HepG2 (cell line): ENCODE data around the gene PSMG3. TPM values are rescaled to one million over a fixed set of nuclear protein-coding genes. Genes with fewer than 3 reads are reported as not detected.

Source experiments
- ATAC-seq: fragments of 200-7000 bp; cut with Tn5 transposase; 3 replicates; pipeline ENCODE4 v1.9.1; 2020; ENCODE audit warnings: mild to moderate bottlenecking, moderate library complexity
- BruUV-seq: library from RNA; stranded (reverse); fragments of 400-500 nt; replicated peaks from 2 replicates; lab custom pipeline; 2021; lab: Mats Ljungman, UMichigan
- CTCF ChIA-PET: fragments of 300-600 bp; formaldehyde crosslinking; extraction: SDS; loops from one replicate; lab custom pipeline; 2021; ENCODE audit warnings: low total read pairs, inconsistent platforms, low intra/inter-chr PET ratio; lab: Yijun Ruan, JAX
- POLR2A ChIA-PET: fragments of 350-600 bp; sonication (Branson Sonifier 250); formaldehyde crosslinking; loops from one replicate; lab custom pipeline; 2020; ENCODE audit warnings: antibody characterized with exemption, inconsistent platforms; lab: Yijun Ruan, JAX
- DNase-seq: peaks from one replicate; pipeline ENCODE4 v3.0.0-alpha.2; 2015; ENCODE audit warnings: low spot score
- FAIRE-seq: peaks from 3 replicates; lab custom pipeline; 2011; peaks lifted over from hg19 to GRCh38; lab: Jason Lieb, UNC
- H2AFZ ChIP-seq: one replicate; pipeline ENCODE4 v1.6.1; 2011; ENCODE audit warnings: low read length, inconsistent platforms
- H3K27ac ChIP-seq: fragments of 300-600 bp; 3 replicates; pipeline ENCODE4 v1.8.0; 2011; ENCODE audit warnings: mixed run types, mild to moderate bottlenecking, mixed read lengths, low read length, inconsistent platforms; ENCODE audit not compliant: insufficient read depth; ENCODE audit errors: extremely low read length
- H3K27me3 ChIP-seq, 2 experiments: fragments of 200-600 bp in 1 of 2; 2 replicates in 1 of 2; 3 replicates in 1 of 2; pipeline versions ENCODE4 v1.6.0 to v1.8.0; 2011; ENCODE audit warnings: low read length in 2 of 2, mild to moderate bottlenecking in 2 of 2, moderate library complexity in 2 of 2, inconsistent platforms in 1 of 2; ENCODE audit not compliant: insufficient read depth in 2 of 2, control insufficient read depth in 1 of 2
- H3K36me3 ChIP-seq, 2 experiments: fragments of 200-600 bp in 1 of 2; replicated peaks in 1 of 2; 2 replicates in 1 of 2; 3 replicates in 1 of 2; pipeline versions ENCODE4 v1.5.1 to v1.8.0; 2011; ENCODE audit warnings: low read length in 2 of 2, inconsistent platforms in 1 of 2; ENCODE audit not compliant: insufficient read depth in 2 of 2, control insufficient read depth in 1 of 2
- H3K4me1 ChIP-seq: 2 replicates; pipeline ENCODE4 v1.5.1; 2012; ENCODE audit warnings: low read length, inconsistent platforms; ENCODE audit not compliant: insufficient read depth
- H3K4me2 ChIP-seq: 2 replicates; pipeline ENCODE4 v1.6.0; 2011; ENCODE audit warnings: low read depth, low read length, inconsistent platforms
- H3K4me3 ChIP-seq, 3 experiments: fragments of 200-600 bp in 1 of 3; sonication (generic), shearing (Covaris generic) in 1 of 3; replicated peaks in 1 of 3; 2 replicates each; pipeline ENCODE4 v1.5.1; 2011 to 2016; ENCODE audit warnings: low read length in 3 of 3, inconsistent platforms in 2 of 3, low read depth in 2 of 3, mild to moderate bottlenecking in 2 of 3, control low read depth in 1 of 3, mixed read lengths in 1 of 3; ENCODE audit not compliant: insufficient read depth in 1 of 3
- H3K79me2 ChIP-seq: one replicate; pipeline ENCODE4 v1.6.1; 2011; ENCODE audit warnings: low read length, inconsistent platforms; ENCODE audit not compliant: insufficient read depth
- H3K9ac ChIP-seq: 2 replicates; pipeline ENCODE4 v1.6.0; 2011; ENCODE audit warnings: mild to moderate bottlenecking, low read depth, low read length, inconsistent platforms; ENCODE audit not compliant: insufficient read depth
- H3K9me3 ChIP-seq: 2 replicates; pipeline ENCODE4 v1.5.1; 2012; ENCODE audit warnings: mild to moderate bottlenecking, low read length
- H4K20me1 ChIP-seq: 2 replicates; pipeline ENCODE4 v1.6.0; 2011; ENCODE audit warnings: inconsistent platforms, mild to moderate bottlenecking, low read length, moderate library complexity; ENCODE audit not compliant: insufficient read depth
- ARNT ChIP-seq: fragments of 450-650 bp; IDR thresholded peaks from 2 replicates; pipeline ENCODE4 v1.6.1; 2017
- ATF4 ChIP-seq, 2 experiments: fragments of 450-650 bp in 1 of 2; sonication (generic) in 1 of 2; formaldehyde crosslinking; IDR thresholded peaks; 2 replicates each; pipeline versions ENCODE4 v1.5.0 to v1.8.0; 2020 to 2022; ENCODE audit warnings: mild to moderate bottlenecking in 1 of 2, missing genetic modification reagents in 1 of 2
- ATF5 ChIP-seq: sonication (generic); formaldehyde crosslinking; IDR thresholded peaks from 2 replicates; pipeline ENCODE4 v1.4.0; 2020; ENCODE audit warnings: mild to moderate bottlenecking, low read depth, missing genetic modification reagents
- CREB3 ChIP-seq: sonication (generic); formaldehyde crosslinking; IDR thresholded peaks from 2 replicates; pipeline ENCODE4 v1.5.0; 2020; ENCODE audit warnings: missing genetic modification reagents
- ELF4 ChIP-seq: sonication (generic); formaldehyde crosslinking; IDR thresholded peaks from 2 replicates; pipeline ENCODE4 v1.5.0; 2020; ENCODE audit warnings: missing genetic modification reagents, mild to moderate bottlenecking, moderate library complexity, borderline replicate concordance
- FOXK2 ChIP-seq: fragments of 450-650 bp; IDR thresholded peaks from 2 replicates; pipeline ENCODE4 v1.6.1; 2016
- HDAC1 ChIP-seq: sonication (generic); formaldehyde crosslinking; IDR thresholded peaks from 2 replicates; pipeline ENCODE4 v1.5.1; 2020; ENCODE audit warnings: mild to moderate bottlenecking, missing genetic modification reagents
- KDM3A ChIP-seq: IDR thresholded peaks from 2 replicates; pipeline ENCODE4 v1.6.1; 2018; ENCODE audit warnings: low read depth, missing compliant biosample characterization
- NR0B2 ChIP-seq: sonication (generic); formaldehyde crosslinking; IDR thresholded peaks from 2 replicates; pipeline ENCODE4 v1.4.0; 2020; ENCODE audit warnings: mild to moderate bottlenecking, missing genetic modification reagents
- SNAPC2 ChIP-seq: sonication (generic); formaldehyde crosslinking; IDR thresholded peaks from 2 replicates; pipeline ENCODE4 v1.8.1; 2022; ENCODE audit warnings: mild to moderate bottlenecking, missing genetic modification reagents
- TRAFD1 ChIP-seq: sonication (generic); formaldehyde crosslinking; IDR thresholded peaks from 2 replicates; pipeline ENCODE4 v1.5.1; 2020; ENCODE audit warnings: missing genetic modification reagents, mild to moderate bottlenecking, borderline replicate concordance
- ZNF101 ChIP-seq: sonication (generic); formaldehyde crosslinking; IDR thresholded peaks from 2 replicates; pipeline ENCODE4 v1.4.0; 2020; ENCODE audit warnings: mild to moderate bottlenecking, low read depth, missing genetic modification reagents, borderline replicate concordance
- ZNF121 ChIP-seq: sonication (generic); formaldehyde crosslinking; IDR thresholded peaks from 2 replicates; pipeline ENCODE4 v1.5.0; 2020; ENCODE audit warnings: mild to moderate bottlenecking, missing genetic modification reagents
- ZNF20 ChIP-seq: sonication (generic); formaldehyde crosslinking; IDR thresholded peaks from 2 replicates; pipeline ENCODE4 v1.4.0; 2020; ENCODE audit warnings: mild to moderate bottlenecking, moderate library complexity, missing genetic modification reagents
- ZNF564 ChIP-seq: sonication (generic); formaldehyde crosslinking; IDR thresholded peaks from 2 replicates; pipeline ENCODE4 v1.8.1; 2023; ENCODE audit warnings: mild to moderate bottlenecking, missing genetic modification reagents
- ZNF713 ChIP-seq: sonication (generic); formaldehyde crosslinking; IDR thresholded peaks from 2 replicates; pipeline ENCODE4 v1.4.0; 2020; ENCODE audit warnings: mild to moderate bottlenecking, missing genetic modification reagents
- ZNF790 ChIP-seq: sonication (generic); formaldehyde crosslinking; IDR thresholded peaks from 2 replicates; pipeline ENCODE4 v1.8.0; 2022; ENCODE audit warnings: missing genetic modification reagents, mild to moderate bottlenecking, borderline replicate concordance
- ZNF891 ChIP-seq: sonication (generic); formaldehyde crosslinking; IDR thresholded peaks from 2 replicates; pipeline ENCODE4 v1.5.0; 2020; ENCODE audit warnings: mild to moderate bottlenecking, missing genetic modification reagents
- ZSCAN25 ChIP-seq: sonication (generic); formaldehyde crosslinking; IDR thresholded peaks from 2 replicates; pipeline ENCODE4 v1.8.0; 2022; ENCODE audit warnings: mild to moderate bottlenecking, missing genetic modification reagents
- WGBS: methylation state at CpG from one replicate; pipeline ENCODE4 v1.1.6; 2017; ENCODE audit warnings: low lambda C conversion rate; 5-methylcytosine and 5-hydroxymethylcytosine counted together
- in situ Hi-C: cut with HindIII; loops from 2 replicates; pipeline ENCODE4 v1.10.0; 2017; ENCODE audit warnings: low pct_unique_long_range_greater_than_20kb; ENCODE audit not compliant: extremely low pct_ligation_motif_present
- intact Hi-C: fragments of 100-400 bp; cut with micrococcal nuclease; formaldehyde crosslinking; loops from one replicate; pipeline ENCODE4 v1.10.0; 2022; ENCODE audit not compliant: unreplicated experiment
- polyA plus RNA-seq, 8 experiments: library from polyadenylated mRNA; depleted of rRNA in 3 of 8; stranded (reverse) in 7 of 8; unstranded in 1 of 8; fragments of >200 nt; fragmentation: Illumina TruSeq in 4 of 8; extraction: Trizol in 4 of 8; gene quantifications; 2 replicates each; pipeline versions ENCODE4 v1.2.1 to v1.2.3, GENCODE V29; 2011 to 2016; ENCODE audit warnings: low read depth in 4 of 8, missing spikeins in 1 of 8, mixed read lengths in 1 of 8; ENCODE audit not compliant: insufficient read depth in 1 of 8
- total RNA-seq, 5 experiments: library from RNA; depleted of rRNA; stranded (reverse); fragments of >200 nt; fragmentation: Illumina TruSeq; extraction: Trizol; gene quantifications; 2 replicates each; pipeline ENCODE4 v1.2.3, GENCODE V29; 2016; ENCODE audit warnings: low read depth in 1 of 5

The PSMG3 gene
- total and polyA plus RNA-seq, 2 of the 13 experiments (the other 11 are each of a cell fraction or from before 2014, with no cell fraction given), result 29.6 to 48.4 TPM

GRCh38 chr7:1555046-1555812, 14.6 kb downstream of the PSMG3 start:
- BruUV-seq, result no TSS peak
- no peaks in the 10 kb centered on the region for H3K9me3 ChIP-seq
- H3K79me2 ChIP-seq, result no peaks in the 10 kb centered on the region
- H2AFZ ChIP-seq, result no peak overlapping the region
- peak overlapping the region; percentile 87 for H3K9ac ChIP-seq
- peaks cover 53% of the 10 kb centered on the region for H3K4me1 ChIP-seq
- WGBS, result 20% methylated on average over 5 of the region's 35 CpGs
- peaks cover 1 to 3% of the 10 kb centered on the region in 2 experiments; a peak in 1 of 5 replicates for H3K27me3 ChIP-seq
- H3K36me3 ChIP-seq, result peaks cover 0 to 2% of the 10 kb centered on the region in 2 experiments; a peak in 2 of 5 replicates
- ChIA-PET POLR2A (interaction anchor here (1.0 to 6.4 kb wide), 15 partner anchors 8 to 955 kb away, joined by 3 to 108 read pairs (median 6); partner anchors contain the start of genes INTS1, MAFK and PSMG3), CTCF (interaction anchor here (2.1 to 3.1 kb wide), 2 partner anchors 48 to 51 kb away, joined by 10 to 24 read pairs; partner anchors contain the start of gene INTS1)
- peak; percentile 80 for FAIRE-seq
- H3K27ac ChIP-seq, result peak overlapping the region; percentile 89
- intact Hi-C loops (loop anchor here (2.0 to 5.0 kb wide), 2 partner anchors 18 to 33 kb away; no protein-coding TSS in a partner anchor), in situ Hi-C loops (loop anchor here (5.0 kb wide), 1 partner anchor 53 kb away; the partner anchor contains the start of gene INTS1)
- peak overlapping the region; percentile 95 for H3K4me2 ChIP-seq
- ATAC-seq, result peak; percentile 75
- peak overlapping the region; percentile 35 to 72 (median 55); a peak in 5 of 6 replicates for H3K4me3 ChIP-seq
- DNase-seq, result peak; percentile 88
- H4K20me1 ChIP-seq, result no peaks in the 10 kb centered on the region
- TF ChIP-seq FOXK2 (no peak), ZNF20 (CRISPR knock-in tag) (no peak), CREB3 (no peak), ZNF891 (CRISPR knock-in tag) (no peak), ELF4 (no peak), SNAPC2 (CRISPR knock-in tag) (no peak), HDAC1 (no peak), ZNF564 (CRISPR knock-in tag) (no peak), ZNF121 (CRISPR knock-in tag) (0 out of 2 replicates have a peak, but pooled peaks have one; percentile 16), ZNF101 (CRISPR knock-in tag) (no peak), ZNF790 (no peak), ZNF713 (CRISPR knock-in tag) (no peak), NR0B2 (CRISPR knock-in tag) (no peak), TRAFD1 (CRISPR knock-in tag) (no peak), ZSCAN25 (CRISPR knock-in tag) (peak; percentile 76), ATF4 (CRISPR knock-in tag; IDR thresholded peaks at IDR 0.05) (no peak), KDM3A (CRISPR knock-in tag) (no peak), ATF5 (CRISPR knock-in tag) (no peak), ARNT (no peak)
